NCI-H2196 treated with DMSO at 0.1 percent for 48 hours (cell line): ENCODE results near the gene UNC45B.
"Not testable (repeated sequence)": the region's sequence is repeated elsewhere in the genome, so short reads cannot be mapped to it uniquely, and the experiment has no call there.

Experiments
- DNase-seq: peaks from one replicate; lab custom pipeline; 2025; ENCODE audit not compliant: unreplicated experiment; lab: John Stamatoyannopoulos, UW

The UNC45B gene

GRCh38 chr17:35170968-35171771, 23.6 kb downstream of the UNC45B start:
- DNase-seq = no peak

GRCh38 chr17:35171834-35172233, 24.2 kb downstream of the UNC45B start:
- DNase-seq = no peak

- not testable (repeated sequence) for DNase-seq
Measured at GRCh38 chr17:35172321-35172720, 24.7 kb downstream of the UNC45B start.

- no peak for DNase-seq
Measured at GRCh38 chr17:35174835-35175334, 27.3 kb downstream of the UNC45B start.

- no peak for DNase-seq
Measured at GRCh38 chr17:35175638-35176415, 28.2 kb downstream of the UNC45B start.

GRCh38 chr17:35176897-35177296, 29.3 kb downstream of the UNC45B start:
- DNase-seq = no peak

GRCh38 chr17:35179379-35179778, 31.8 kb downstream of the UNC45B start:
- not testable (repeated sequence) for DNase-seq

GRCh38 chr17:35183332-35183731, 35.7 kb downstream of the UNC45B start:
- DNase-seq = no peak

GRCh38 chr17:35184274-35184673, 36.7 kb downstream of the UNC45B start:
- DNase-seq = no peak

GRCh38 chr17:35185849-35186248, 38.2 kb downstream of the UNC45B start:
- no peak for DNase-seq

GRCh38 chr17:35187481-35187880, 39.9 kb downstream of the UNC45B start:
- no peak for DNase-seq

- no peak for DNase-seq
Measured at GRCh38 chr17:35188111-35188510, 40.5 kb downstream of the UNC45B start.

- DNase-seq = no peak
Measured at GRCh38 chr17:35189291-35189690, 41.7 kb downstream of the UNC45B start.

- DNase-seq = no peak
Measured at GRCh38 chr17:35191001-35191695, 43.5 kb downstream of the UNC45B start.

GRCh38 chr17:35192708-35193107, 45.1 kb downstream of the UNC45B start:
- no peak for DNase-seq

- not testable (repeated sequence) for DNase-seq
Measured at GRCh38 chr17:35194001-35194400, 46.4 kb downstream of the UNC45B start, which contains the start of gene SLC35G3. Gene SLC35G3, minus strand, starts transcription at chr17:35194393. Its CDS starts 86 bp downstream, at chr17:35194307.

GRCh38 chr17:35195062-35195461, 47.4 kb downstream of the UNC45B start:
- DNase-seq = not testable (repeated sequence)

- DNase-seq = not testable (repeated sequence)
Measured at GRCh38 chr17:35202582-35202981, 55.0 kb downstream of the UNC45B start.

GRCh38 chr17:35210741-35211140, 63.1 kb downstream of the UNC45B start:
- DNase-seq = no peak

- DNase-seq = no peak
Measured at GRCh38 chr17:35212668-35213067, 65.1 kb downstream of the UNC45B start.

GRCh38 chr17:35213412-35213940, 65.9 kb downstream of the UNC45B start:
- DNase-seq = no peak
